Heart right ventricle (tissue), 16 donors: ENCODE results near the gene ZNF516. TPM values are rescaled to one million over a fixed set of nuclear protein-coding genes. Genes with fewer than 3 reads are reported as not detected.

Experiments
- ATAC-seq, 8 donors: fragments of 200-7000 bp; cut with Tn5 transposase; one replicate each; pipeline ENCODE4 v1.9.1; 2020; ENCODE audit warnings: mild to moderate bottlenecking in 8 of 8, moderate library complexity in 8 of 8, moderate number of reproducible peaks in 1 of 8
- DNase-seq, 2 donors: peaks; one replicate each; pipeline ENCODE4 v3.0.0-alpha.2; 2020
- H3K27ac ChIP-seq, 10 donors: fragments of 200-600 bp; sonication (generic) in 2 of 10; one replicate each; pipeline versions ENCODE4 v1.5.0 to v1.8.0; 2020 to 2022; ENCODE audit warnings: mild to moderate bottlenecking in 3 of 10
- H3K27me3 ChIP-seq, 7 donors: fragments of 200-600 bp; one replicate each; pipeline ENCODE4 v1.8.0; 2021 to 2022; ENCODE audit warnings: mild to moderate bottlenecking in 2 of 7
- H3K36me3 ChIP-seq, 9 donors: fragments of 200-600 bp; sonication (generic) in 1 of 9; one replicate each; pipeline versions ENCODE4 v1.5.0 to v1.8.0; 2020 to 2022; ENCODE audit warnings: mild to moderate bottlenecking in 2 of 9
- H3K4me1 ChIP-seq, 9 donors: fragments of 200-600 bp; sonication (generic) in 1 of 9; one replicate each; pipeline versions ENCODE4 v1.5.0 to v1.8.0; 2020 to 2022; ENCODE audit warnings: mild to moderate bottlenecking in 4 of 9
- H3K4me3 ChIP-seq, 10 donors: fragments of 200-600 bp; sonication (generic) in 2 of 10; one replicate each; pipeline versions ENCODE4 v1.5.0 to v1.8.0; 2020 to 2022; ENCODE audit warnings: mild to moderate bottlenecking in 7 of 10, moderate library complexity in 2 of 10
- H3K9me3 ChIP-seq, 11 donors: fragments of 200-600 bp in 10 of 11; sonication (generic) in 2 of 11; one replicate each; pipeline versions ENCODE4 v1.5.0 to v1.8.0; 2013 to 2022; ENCODE audit warnings: mild to moderate bottlenecking in 2 of 11, control low read depth in 1 of 11, moderate library complexity in 1 of 11
- CTCF ChIP-seq, 9 donors: fragments of 200-600 bp; sonication (generic) in 2 of 9; IDR thresholded peaks; one replicate each; pipeline versions ENCODE4 v1.5.0 to v1.8.0; 2021 to 2022; ENCODE audit warnings: antibody characterized with exemption in 9 of 9, mild to moderate bottlenecking in 5 of 9, moderate library complexity in 1 of 9
- WGBS, 2 donors: extraction: QIAGEN DNeasy Blood & Tissue Kit; methylation state at CpG; one replicate each; pipeline ENCODE4 v1.1.7; 2013; ENCODE audit warnings: inconsistent platforms in 1 of 2; 5-methylcytosine and 5-hydroxymethylcytosine counted together
- intact Hi-C, 10 donors: fragments of 100-400 bp; cut with DNase I; formaldehyde crosslinking; loops; one replicate each; pipeline versions ENCODE4 v1.11.1 to v1.14.2; 2022
- polyA plus RNA-seq, 2 donors: library from polyadenylated mRNA; stranded (reverse); fragments of 200-250 nt; gene quantifications; one replicate each; pipeline ENCODE4 v1.2.3, GENCODE V29; 2013
- total RNA-seq, 10 donors: library from RNA; stranded (reverse); fragmentation: NEBNext Ultra II Directional in 3 of 10; extraction: Animal tissue kit (Norgen Biotek cat#: 25700) in 3 of 10; gene quantifications; one replicate each; pipeline versions ENCODE4 v1.2.1 to v1.2.4, GENCODE V29; 2021 to 2023
- donor health status: Arrhythmogenic right ventricular cardiomyopathy.
- donor health status: ischemic (EF 13 %, LVEDD 7.1; RV severe dilation, severe dysfunction).
- donor health status: healthy with polysubstance abuse.
- donor health status: DM: no; HTN: yes; CAD: no.
- donor health status: DM: no; HTN: no; CAD: no.
- donor health status: ischemic (EF 25% LVEDD 6.9; RV normal size, moderate dysfunction).
- donor health status: ischemic (EF 25% LVEDD 5.7; RV mildly dilated, moderate dysfunction).
- donor health status: healthy.
- donor health status: DM: yes; HTN: yes; CAD: no.
- donor health status: Ischemic cardiomyopathy.
- donor health status: ischemic (EF 35%, LVEDD 5.7; RV mildly dilated, moderate dysfunction).
- donor health status: nonischemic (EF 11% LVEDD 7.7; RV severe dilation, severe dysfunction).
- donor health status: DM: yes; HTN: yes; CAD: no.
- donor health status: PGD.
- donor health status: ischemic (EF 29% LVEDD 5.4; RV normal size, mild dysfunction).
- donor health status: nonischemic (EF 23%, LVEDD 6.1; RV moderate dilation, normal function).

ZNF516 gene
- total and polyA plus RNA-seq, 12 donors = 2.6 to 24.8 (median 17.3) TPM

GRCh38 chr18:76420898-76421684 lies 74.0 kb downstream of the ZNF516 start:
- Histone ChIP-seq H3K36me3 (no peaks in the 10 kb centered on the region), H3K4me3 (no peak overlapping the region), H3K9me3 (no peaks in the 10 kb centered on the region), H3K27me3 (no peaks in the 10 kb centered on the region), H3K27ac (no peak overlapping the region), H3K4me1 (peaks cover 0 to 27% (median 11%) of the 10 kb centered on the region in 9 donors)
- intact Hi-C loops = no loop called here
- ATAC-seq (no peak), DNase-seq (no peak)
- TF ChIP-seq CTCF (IDR thresholded peaks at IDR 0.05) = no peak
- WGBS, 2 donors = 91% methylated on average over 13 of the region's 13 CpGs

- ATAC-seq (no peak), DNase-seq (no peak)
- Histone ChIP-seq H3K4me3 (no peak overlapping the region), H3K27me3 (no peaks in the 10 kb centered on the region), H3K36me3 (no peaks in the 10 kb centered on the region), H3K27ac (no peak overlapping the region), H3K9me3 (no peaks in the 10 kb centered on the region), H3K4me1 (peaks cover 0 to 39% (median 22%) of the 10 kb centered on the region in 9 donors)
- WGBS, 2 donors = 96 to 99% methylated on average over 3 of the region's 3 CpGs
- intact Hi-C loops = loop anchor here in 1 of 10 donors (10.0 kb wide), 1 partner anchor 75 kb away; the partner anchor contains the start of gene ZNF516
- TF ChIP-seq CTCF (IDR thresholded peaks at IDR 0.05) = no peak
These were observed 75.2 kb downstream of the ZNF516 start for GRCh38 chr18:76419811-76420210.

- peak in 2 of 8 donors; percentile 21 to 34 for ATAC-seq
- intact Hi-C loops = loop anchor here in 1 of 10 donors (10.0 kb wide), 1 partner anchor 78 kb away; the partner anchor contains the start of gene ZNF516
- TF ChIP-seq CTCF (IDR thresholded peaks at IDR 0.05) = no peak
These were observed 78.1 kb downstream of the ZNF516 start for GRCh38 chr18:76416911-76417310.

GRCh38 chr18:76414936-76415621 lies 80.0 kb downstream of the ZNF516 start:
- peak; percentile 45 to 48 for DNase-seq
- ATAC-seq = peak; percentile 66 to 95 (median 88)
- Histone ChIP-seq H3K27me3 (no peaks in the 10 kb centered on the region), H3K4me1 (peaks cover 0 to 48% (median 31%) of the 10 kb centered on the region in 9 donors), H3K27ac (no peak overlapping the region), H3K4me3 (no peak overlapping the region), H3K9me3 (no peaks in the 10 kb centered on the region), H3K36me3 (no peaks in the 10 kb centered on the region)
- WGBS, 2 donors = 65 to 77% methylated on average over 17 of the region's 17 CpGs
- intact Hi-C loops = loop anchor here in 2 of 10 donors (5.0 to 10.0 kb wide), 2 partner anchors 77 to 80 kb away; partner anchors contain the start of gene ZNF516 (in 1 of the 2)
- TF ChIP-seq CTCF (IDR thresholded peaks at IDR 0.05) = no peak

More at GRCh38 chr18:76416911-76417310, 78.1 kb downstream of the ZNF516 start:
- WGBS, 2 donors = 42 to 47% methylated on average over 9 of the region's 9 CpGs
- no peaks in the 10 kb centered on the region for H3K36me3 ChIP-seq
- H3K27ac ChIP-seq = no peak overlapping the region
- H3K27me3 ChIP-seq = no peaks in the 10 kb centered on the region
- H3K4me3 ChIP-seq = peak overlapping the region in 4 of 10 donors; percentile 10 to 33 (median 16)
- H3K9me3 ChIP-seq = no peaks in the 10 kb centered on the region
- peaks cover 0 to 49% (median 30%) of the 10 kb centered on the region in 9 donors for H3K4me1 ChIP-seq
- no peak for DNase-seq
